NCI-H1092 treated with DMSO at 0.1 percent for 48 hours (cell line): ENCODE results near the gene USF3.

ENCODE experiments used
- DNase-seq: peaks from one replicate; lab custom pipeline; 2025; lab: John Stamatoyannopoulos, UW

Gene USF3, protein sequence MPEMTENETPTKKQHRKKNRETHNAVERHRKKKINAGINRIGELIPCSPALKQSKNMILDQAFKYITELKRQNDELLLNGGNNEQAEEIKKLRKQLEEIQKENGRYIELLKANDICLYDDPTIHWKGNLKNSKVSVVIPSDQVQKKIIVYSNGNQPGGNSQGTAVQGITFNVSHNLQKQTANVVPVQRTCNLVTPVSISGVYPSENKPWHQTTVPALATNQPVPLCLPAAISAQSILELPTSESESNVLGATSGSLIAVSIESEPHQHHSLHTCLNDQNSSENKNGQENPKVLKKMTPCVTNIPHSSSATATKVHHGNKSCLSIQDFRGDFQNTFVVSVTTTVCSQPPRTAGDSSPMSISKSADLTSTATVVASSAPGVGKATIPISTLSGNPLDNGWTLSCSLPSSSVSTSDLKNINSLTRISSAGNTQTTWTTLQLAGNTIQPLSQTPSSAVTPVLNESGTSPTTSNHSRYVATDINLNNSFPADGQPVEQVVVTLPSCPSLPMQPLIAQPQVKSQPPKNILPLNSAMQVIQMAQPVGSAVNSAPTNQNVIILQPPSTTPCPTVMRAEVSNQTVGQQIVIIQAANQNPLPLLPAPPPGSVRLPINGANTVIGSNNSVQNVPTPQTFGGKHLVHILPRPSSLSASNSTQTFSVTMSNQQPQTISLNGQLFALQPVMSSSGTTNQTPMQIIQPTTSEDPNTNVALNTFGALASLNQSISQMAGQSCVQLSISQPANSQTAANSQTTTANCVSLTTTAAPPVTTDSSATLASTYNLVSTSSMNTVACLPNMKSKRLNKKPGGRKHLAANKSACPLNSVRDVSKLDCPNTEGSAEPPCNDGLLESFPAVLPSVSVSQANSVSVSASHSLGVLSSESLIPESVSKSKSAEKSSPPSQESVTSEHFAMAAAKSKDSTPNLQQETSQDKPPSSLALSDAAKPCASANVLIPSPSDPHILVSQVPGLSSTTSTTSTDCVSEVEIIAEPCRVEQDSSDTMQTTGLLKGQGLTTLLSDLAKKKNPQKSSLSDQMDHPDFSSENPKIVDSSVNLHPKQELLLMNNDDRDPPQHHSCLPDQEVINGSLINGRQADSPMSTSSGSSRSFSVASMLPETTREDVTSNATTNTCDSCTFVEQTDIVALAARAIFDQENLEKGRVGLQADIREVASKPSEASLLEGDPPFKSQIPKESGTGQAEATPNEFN (N-terminal part only)

DNA sequence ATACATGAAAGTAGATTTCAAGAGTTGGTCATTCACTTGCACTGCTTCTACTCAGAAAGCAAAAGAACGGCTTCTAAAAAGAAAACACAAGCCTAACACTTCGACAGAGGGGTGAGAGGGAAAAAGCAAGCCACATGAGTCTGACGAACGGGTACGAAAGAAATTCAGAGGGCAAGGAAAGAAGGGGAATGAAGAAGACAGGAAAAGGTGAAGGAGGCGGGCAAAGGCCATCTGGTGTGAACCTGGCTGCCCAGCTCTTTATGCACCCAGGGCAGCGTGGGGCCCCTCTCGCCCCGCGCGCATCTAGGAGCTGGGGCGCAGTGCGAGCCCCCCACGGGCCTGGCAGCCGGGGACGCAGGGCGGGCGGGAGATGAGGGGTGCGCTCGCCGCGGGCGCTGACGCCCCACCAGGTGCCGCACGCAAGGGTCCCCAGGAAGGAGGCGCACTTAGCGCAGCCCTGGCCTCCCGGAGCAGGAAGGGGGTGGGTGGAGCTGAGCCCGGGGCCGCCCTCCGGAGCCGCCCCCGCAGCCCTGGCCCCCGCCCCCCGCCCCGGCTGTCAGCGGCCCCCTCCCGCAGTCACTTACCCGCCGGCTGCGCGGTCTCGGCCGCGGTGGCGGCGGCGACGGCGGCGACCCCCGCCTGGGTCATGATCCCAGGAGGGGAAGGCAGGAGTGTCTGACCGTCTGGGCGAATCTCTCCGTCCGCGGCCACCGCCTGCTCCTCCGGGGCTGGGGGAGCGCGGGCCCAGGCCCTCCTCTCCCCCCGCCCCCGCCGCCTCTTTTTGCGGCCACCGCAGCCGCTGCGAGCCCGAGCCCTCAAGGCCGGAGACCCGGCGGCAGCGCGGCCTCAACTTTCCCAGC, at the start of gene USF3:
USF3 (minus strand) TSS at position 857 of the 860 bp plus-strand sequence. CDS start 21,764 bp downstream, outside the sequence.
- DNase-seq, result peak; percentile 57

DNA sequence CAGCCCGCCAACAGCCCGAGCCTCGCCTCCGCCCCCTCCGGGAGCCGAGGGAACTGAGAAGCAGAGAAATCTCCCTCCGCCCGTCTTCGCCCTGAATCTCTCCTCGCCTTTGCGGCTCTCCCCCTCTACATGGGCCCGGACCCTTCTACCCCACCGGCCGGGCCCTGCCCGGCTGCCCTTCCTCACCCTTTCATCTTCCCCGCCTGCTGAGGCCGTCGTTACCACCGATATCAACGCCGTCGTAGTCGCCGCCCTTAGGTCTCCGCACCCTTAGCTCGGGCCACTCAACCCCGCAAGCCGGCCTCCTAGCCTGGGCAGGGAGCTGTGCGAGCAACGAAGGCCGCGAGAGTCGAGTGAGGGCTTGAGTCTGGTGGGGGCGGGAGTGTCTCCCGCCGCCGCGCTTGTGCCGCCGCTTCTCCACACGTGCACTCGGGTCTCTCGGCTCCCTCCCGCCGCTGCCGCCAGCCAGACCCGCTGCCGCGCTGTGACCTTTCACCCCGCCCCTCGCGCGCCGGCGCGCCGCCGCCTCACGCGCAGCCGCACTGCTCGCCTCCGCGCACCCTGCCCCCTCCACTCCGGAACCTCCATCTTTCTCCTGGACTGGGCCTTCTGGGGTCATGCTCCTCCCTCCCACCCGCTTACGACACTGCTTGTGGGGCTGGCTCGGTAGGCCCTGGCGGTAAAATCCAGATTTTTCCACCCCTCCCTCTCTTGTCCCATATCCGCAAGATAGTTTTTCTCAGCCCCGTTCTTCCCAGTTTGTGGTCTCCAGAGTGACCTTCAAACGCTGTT, 49.5 kb upstream of the USF3 start, which contains the start of gene NAA50:
NAA50 (minus strand) TSS at position 494 of the 792 bp plus-strand sequence; CDS start at position 194, 300 bp downstream.
- peak; percentile 95 for DNase-seq

DNA sequence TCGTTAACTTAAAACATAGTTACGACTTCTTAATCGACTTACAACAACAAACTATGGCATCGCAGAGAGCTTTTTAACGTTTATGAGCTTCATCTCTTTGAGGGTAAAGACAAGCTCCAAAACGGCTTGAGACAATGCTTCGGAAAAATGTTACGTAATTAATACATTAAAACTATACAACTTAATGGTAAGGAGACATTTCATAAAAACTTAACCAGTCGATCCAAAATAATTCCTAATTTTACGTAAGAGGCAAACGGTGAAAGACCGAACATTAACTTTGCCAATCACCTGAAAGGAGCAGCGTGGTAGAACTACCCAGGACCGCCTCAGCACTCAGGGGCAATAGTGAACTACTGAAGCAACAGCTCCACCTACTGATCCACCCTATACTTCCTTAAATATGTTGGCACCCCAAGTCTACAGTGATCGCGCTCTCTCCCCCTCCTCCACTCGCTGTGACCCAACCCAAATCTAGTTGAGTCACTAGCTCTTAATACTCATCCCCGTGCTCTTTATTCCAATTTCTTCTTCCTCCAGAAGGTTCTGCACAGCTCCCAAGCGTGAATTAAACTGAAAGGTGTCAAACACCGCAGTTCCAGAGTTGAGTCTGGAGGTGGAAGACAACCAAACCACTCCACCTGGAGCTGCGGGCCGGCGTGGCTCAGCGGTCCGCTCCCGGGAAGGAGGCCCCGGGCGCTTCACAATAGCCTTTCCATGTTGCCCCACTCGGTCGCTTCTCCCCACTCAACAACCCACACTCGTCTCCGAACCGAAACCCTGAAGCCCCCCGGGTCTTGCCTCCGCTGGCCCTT, 48.7 kb upstream of the USF3 start:
- DNase-seq, result peak; percentile 80

DNA sequence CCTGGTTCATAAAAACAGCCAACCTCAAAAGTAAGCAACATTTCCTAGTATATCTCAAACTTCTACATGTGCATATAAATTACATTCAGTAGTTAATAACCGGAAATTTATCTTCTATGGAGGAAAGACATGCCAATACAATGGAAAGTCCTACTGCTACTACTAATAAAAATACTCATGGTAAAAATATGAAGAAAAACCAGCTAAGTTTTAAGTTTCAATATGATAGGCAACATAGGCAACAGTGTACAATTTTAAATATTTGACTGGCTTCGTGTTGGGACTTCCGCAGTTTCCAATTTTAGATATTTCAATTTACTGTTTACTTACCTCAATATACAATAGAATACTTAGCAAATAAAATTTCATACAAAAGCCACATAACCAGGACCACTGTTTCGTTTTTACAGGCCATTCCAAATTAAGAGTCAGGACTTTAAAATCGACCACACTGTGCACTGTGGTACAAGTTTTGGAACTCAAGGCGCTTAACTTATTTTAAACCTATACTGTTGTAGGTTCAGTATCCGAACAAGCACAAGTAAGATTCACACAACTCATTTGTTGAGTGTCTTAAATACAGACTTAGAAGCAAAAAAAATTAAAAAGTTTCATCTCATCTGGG, 46.7 kb upstream of the USF3 start:
- DNase-seq, result no peak

DNA sequence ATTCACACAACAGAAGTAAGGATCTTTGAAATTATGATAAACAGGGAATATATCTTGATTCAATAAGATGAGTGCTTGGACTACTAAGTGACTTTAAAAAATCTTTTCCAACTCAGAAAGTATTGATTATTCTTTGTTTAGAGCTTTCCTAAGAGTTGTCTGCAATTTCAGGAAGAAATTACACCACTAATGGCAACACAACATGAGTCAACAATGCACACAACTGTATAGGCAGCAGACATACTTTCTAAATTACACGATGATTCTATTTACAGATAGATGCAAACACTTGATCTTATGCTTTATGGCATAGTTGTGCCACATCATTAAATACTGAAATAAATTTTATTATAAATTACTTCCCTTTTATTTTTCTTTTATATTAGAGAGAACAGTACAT, 45.2 kb upstream of the USF3 start:
- no peak for DNase-seq

DNA sequence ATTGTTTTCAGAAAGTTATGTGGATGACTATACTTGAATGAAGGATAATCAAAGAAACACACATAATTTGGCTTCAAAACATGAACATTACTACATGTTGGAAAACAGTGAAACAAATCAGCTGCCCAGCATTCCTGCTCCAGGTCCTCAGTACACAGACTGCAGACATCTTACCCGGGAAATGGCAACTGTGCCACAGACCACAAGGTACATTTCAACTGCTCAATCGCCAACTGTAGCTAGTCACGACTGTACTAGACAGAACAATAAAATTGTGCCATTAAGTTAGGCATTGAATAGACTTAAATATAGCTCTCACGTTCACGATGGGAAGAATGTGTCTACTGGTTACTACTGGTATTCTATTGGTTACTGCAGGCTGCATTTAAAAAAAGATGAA, 44.6 kb upstream of the USF3 start:
- no peak for DNase-seq

DNA sequence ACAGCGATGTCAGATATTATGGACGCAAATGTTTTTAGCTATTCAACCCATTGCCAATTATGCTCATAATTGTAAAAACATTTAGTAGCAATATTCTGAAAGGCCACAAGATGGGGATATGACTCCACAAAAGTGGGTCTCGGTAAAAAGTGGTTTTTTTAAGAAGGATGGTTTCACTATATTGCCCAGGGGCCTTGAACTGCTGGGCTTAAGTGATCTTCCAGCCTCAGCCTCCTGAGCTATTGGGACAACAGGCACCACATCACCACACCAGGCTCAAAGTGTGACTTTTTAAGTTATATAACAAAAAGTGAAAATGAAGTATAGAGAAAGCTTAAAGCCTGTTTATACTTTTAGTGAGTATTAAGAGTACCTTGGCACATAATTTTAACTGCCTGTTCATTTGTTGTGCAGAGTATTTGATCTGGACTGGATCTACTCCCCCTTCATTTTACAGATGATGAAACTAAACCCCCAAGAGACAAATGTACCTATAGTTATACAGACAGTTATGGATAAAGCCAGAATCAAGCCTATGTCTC, 40.2 kb upstream of the USF3 start:
- peak; percentile 36 for DNase-seq

DNA sequence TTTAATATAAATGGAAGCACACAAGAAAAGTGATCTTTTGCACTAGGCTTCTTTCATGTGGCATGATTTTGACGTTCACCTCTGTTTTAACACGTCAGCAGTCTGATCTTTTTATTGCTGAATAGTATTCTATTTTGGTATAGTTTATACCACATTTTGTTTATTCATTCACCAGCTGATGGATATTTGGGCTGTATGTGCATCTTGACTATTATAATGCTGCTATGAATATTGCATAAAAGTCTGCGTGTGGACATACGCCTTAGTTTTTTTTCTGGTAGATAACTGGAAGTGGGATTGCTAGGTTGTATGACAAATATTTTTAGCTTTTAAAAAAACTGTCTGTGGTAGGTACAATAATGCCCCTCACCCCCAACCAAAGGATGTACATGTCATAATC, 35.3 kb upstream of the USF3 start:
- DNase-seq, result no peak

DNA sequence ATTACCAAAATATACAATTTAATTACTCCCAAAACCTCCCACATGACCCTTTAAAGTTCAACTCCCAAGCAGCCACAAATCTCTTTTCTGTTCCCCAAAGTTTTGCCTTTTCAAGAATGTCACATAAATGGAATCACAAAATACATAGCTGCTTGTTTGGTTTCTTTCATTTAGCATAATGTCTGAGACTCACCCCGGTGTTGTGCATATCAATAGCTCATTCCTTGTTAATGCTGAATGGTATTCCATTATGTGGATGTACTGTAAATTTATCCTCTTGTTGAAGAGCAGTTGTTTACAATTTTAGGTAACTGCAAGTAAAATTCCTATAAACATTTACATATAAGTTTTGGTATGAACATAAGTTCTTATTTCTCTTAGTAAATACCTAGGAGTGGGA, 34.1 kb upstream of the USF3 start:
- no peak for DNase-seq

DNA sequence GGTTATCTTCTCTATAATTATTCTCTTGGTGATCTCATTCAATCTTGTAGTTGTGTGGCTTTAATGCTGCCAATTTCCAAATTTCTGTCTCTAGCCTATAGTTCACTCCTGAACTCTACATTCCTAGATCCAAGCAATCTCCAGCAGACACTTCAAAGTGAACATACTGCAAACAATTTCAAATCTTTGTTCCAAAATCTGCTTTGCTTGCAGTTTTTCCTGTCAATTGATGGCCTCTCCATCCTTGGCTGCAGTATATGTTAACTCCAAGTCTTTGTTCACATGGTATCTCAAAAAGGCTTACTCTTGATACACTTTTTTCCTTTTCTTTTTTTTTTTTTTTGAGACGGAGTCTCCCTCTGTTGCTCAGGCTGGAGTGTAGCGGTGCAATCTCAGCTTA, 32.2 kb upstream of the USF3 start:
- DNase-seq, result no peak

DNA sequence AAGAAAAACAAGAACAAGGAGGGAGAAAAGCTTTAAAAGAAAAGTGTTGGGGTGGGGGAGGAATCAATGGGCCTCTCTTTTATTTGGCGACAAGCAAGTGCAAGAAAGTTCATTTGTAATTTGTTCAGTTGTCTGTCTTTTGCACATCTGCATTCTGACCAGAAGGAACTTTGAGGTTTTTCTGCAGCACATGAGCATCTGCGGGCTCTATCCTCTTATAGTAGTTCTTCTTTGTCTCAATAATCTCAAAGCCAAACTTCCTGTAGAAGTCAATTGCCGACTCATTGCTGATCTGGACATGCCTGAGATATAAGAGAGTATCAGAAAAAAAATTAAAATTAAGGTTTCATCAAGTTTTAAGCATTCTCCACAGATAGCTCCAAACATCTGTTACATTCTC, 25.2 kb upstream of the USF3 start:
- DNase-seq, result no peak

DNA sequence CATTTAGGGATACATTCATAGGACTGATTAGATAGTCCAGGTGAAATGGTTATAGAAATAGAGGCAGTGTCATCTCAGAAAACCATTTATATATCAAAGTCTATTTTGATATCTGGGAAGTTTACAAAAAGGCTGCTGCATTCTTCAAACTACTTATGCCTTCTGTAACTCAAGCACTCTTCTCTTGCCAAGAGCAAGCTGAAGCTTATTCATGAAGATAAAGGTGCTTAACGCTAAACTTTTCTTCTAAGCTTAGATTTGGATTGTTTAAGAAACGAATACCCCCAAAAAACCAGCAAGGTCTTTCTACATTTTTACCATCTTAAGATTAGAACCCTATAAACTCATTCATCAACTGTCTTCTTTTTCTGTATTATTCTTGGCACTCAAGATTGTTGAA, 23.3 kb upstream of the USF3 start:
- DNase-seq, result no peak

DNA sequence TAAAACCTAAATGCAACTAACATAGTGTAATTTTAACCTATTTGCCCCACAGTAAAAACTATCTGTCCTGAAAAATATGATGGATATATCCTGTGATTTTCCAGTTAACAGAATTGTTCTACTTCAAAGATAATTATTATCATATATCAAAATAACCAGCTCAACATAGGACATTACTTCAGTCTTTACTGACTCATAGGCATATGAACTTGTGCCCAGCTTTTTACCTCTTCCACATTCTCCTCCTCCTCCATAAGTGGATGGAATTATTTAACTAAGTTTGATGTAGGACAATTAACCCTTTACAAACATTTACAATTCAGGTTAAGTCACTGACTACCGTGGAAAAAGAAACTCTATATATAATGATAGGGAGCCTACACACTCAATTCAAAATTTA, 22.9 kb upstream of the USF3 start:
- no peak for DNase-seq

DNA sequence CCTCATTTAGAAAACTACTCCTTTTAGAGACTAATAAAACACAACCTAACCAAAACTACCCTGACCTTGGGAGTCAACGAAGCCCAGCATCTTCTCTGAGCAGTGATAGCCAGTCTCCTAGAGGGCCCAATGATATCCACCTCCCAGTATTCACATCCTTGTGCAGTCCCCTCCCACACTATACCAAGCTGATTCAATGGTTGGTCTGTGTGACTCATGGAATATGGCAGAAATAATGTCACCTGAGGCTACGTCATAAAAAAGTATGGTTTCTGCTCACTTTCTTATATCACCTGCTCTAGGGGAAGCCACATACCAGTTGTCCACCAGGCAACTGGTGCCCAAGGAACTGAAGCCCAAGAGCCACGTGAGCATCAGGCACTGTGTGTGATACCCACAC, 21.4 kb upstream of the USF3 start:
- DNase-seq, result no peak

DNA sequence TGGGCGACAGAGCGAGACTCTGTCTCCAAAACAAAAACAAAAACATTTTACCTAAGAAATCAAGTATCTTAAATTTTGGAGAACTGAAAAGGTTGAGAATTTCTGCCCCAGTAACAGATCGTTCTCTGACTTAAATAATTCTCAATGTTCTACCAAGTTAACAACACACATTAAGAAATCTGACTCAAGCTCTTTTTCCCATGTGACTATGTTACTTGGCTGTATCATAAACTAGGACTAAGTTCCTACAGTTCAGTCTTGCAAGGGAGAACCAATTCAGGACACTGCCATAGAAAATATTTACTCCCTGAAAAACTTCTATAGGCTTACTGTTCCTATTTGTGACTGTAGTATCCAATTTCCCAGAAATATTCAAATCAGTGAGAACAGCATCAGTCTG, 20.9 kb upstream of the USF3 start:
- no peak for DNase-seq

DNA sequence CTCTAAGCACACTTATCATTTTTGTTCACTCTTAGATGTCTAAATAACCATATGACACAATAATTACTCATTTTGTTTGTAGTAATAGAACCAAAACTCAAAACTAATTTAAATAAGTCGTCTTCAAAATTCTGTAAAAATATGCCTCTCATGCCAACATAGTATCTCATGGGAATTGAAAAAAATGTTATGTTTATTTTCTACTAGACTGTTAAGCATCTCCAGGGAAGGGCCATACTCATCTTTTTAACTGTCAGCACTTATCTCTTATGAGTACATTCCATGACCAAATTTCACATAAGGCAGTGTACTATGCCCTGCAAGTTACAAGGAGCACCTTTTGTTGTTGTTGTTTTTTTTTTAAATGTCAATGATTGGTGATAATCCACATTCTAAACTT, 18.3 kb upstream of the USF3 start:
- DNase-seq, result no peak

DNA sequence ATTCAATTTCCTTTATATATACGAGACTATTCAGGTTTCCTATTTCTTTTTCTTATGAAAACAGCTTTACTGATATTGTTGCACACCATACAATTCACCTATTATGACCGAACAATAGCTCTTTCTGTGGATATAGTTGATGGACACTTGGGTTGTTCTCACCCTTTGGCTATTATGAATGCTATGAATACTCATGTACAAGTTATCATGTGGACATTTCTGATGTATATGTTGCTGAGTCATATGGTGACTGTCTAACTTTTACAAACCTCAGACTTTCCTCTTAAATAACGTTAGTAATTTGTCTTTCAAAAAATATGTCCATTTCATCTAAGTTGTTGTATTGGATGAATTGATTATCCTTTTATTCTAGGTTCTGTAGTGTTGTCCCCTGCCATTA, 15.7 kb upstream of the USF3 start:
- no peak for DNase-seq

DNA sequence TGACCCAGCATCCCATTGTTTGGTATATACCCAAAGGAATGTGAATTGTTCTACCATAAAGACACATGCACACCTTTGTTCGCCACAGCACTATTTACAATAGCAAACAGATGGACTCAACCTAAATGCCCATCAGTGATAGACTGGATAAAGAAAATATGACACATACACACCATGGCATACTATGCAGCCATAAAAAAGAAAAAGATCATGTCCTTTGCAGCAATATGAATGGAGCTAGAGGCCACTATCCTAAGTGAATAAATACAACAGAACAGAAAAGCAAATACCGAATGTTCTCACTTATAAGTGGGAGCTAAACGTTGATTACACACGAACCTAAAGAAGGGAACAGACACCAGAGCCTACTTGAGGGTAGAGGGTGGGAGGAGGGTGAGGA, 11.4 kb upstream of the USF3 start:
- DNase-seq, result no peak

DNA sequence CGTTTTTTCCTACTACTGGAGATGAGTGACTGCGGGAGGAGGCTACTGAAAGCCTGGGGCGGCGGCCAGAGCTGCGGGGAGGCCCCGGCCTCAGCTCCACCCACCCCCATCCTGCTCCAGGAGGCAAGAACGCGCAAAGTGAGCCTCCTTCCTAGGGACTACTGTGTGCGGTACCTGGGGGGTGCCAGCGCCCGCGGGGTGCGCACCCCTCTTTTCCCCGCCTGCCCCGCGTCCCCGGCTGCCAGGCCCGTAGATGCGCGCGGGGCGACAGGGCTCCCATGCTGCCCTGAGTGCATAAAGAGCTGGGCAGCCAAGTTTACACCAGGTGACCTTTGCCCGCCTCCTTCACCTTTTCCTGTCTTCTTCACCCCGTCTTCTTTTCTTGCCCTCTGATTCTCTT, 2.5 kb upstream of the USF3 start:
- no peak for DNase-seq
